Measurements from ENCODE around the gene KXD1. TPM values are rescaled to one million over a fixed set of nuclear protein-coding genes. Genes with fewer than 3 reads are reported as not detected.

KXD1 gene
- total RNA-seq, 1 donor from 2014 or later: 132 TPM

DNA sequence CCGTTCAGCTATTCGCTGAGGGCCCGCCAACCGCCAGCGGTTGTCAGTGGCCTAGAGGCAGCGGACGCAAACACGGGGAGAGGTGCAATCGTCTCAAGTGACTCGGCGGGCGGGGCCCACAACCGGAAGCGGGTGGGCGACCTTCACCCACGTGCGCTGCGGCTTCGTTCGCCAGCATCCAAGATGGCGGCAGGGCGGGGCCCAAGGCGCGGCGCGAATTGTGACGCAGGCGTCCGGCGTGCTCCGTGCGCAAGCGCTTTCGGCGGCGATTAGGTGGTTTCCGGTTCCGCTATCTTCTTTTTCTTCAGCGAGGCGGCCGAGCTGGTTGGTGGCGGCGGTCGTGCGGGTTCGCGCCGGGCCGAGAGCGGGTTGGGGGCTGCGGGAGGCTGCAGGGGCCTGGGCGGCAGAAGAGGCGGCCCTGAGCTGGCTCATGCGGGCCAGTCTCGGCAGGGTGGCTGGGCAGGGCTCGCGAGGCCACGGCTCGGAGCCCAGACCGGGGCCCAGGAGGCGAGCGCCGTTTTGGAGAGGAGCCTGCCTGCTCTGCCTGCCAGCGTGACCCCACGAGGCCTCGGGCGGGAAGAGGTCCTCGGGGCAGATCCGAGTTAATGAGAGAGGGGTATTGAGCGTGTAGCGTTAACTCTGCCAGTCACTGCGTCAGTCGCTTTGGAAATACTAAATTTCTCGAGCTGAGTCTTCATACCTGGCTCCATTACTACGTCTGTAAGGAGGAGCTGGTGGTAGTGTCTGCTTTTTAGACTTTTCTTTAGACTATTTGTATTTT, 14.1 kb downstream of the KXD1 start, which contains the start of gene UBA52:
UBA52 (plus strand) TSS at position 294 of the 781 bp plus-strand sequence. CDS start 1,444 bp downstream, outside the sequence.
- Mint-ChIP-seq H3K36me3 (ENCODE audit: low read depth) (peaks cover 78% of the 10 kb centered on the region), H3K4me3 (ENCODE audit: low read depth) (peak within 1 kb of the TSS; percentile 90), H3K27ac (peak within 1 kb of the TSS; percentile 91), H3K27me3 (ENCODE audit: low read depth) (no peaks in the 10 kb centered on the region), H3K9me3 (no peaks in the 10 kb centered on the region), H3K4me1 (ENCODE audit: low read depth) (peaks cover 13% of the 10 kb centered on the region)
- intact Hi-C loops (cut with micrococcal nuclease): loop anchor here (1.0 to 5.0 kb wide), 6 partner anchors 15 to 348 kb away; partner anchors contain the start of genes COPE, DDX49, ELL and FKBP8
- DNase-seq (ENCODE audit: low spot score): peak; percentile 99

DNA sequence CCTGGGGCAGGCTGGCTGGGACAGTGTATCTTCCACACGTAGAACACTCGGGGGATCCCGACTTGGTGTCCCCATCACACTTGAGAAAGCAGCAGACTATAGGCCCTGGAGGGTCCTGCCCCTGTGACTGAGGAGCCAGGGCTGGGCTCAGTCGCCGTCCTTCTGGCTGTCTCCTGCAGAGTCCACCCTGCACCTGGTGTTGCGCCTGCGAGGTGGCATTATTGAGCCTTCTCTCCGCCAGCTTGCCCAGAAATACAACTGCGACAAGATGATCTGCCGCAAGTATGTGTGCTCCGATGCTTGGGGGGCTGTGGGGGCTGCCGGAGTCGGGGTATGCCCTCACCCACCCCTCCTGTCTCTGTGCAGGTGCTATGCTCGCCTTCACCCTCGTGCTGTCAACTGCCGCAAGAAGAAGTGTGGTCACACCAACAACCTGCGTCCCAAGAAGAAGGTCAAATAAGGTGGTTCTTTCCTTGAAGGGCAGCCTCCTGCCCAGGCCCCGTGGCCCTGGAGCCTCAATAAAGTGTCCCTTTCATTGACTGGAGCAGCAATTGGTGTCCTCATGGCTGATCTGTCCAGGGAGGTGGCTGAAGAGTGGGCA, 17.1 kb downstream of the KXD1 start:
- Mint-ChIP-seq H3K27ac (no peak overlapping the region), H3K27me3 (ENCODE audit: low read depth) (no peaks in the 10 kb centered on the region), H3K4me3 (ENCODE audit: low read depth) (peak overlapping the region; percentile 14), H3K36me3 (ENCODE audit: low read depth) (peaks cover 72% of the 10 kb centered on the region), H3K4me1 (ENCODE audit: low read depth) (peaks cover 19% of the 10 kb centered on the region), H3K9me3 (no peaks in the 10 kb centered on the region)
- DNase-seq (ENCODE audit: low spot score): no peak
- intact Hi-C loops (cut with micrococcal nuclease): loop anchor here (5.0 kb wide), 1 partner anchor 97 kb away; no protein-coding TSS in a partner anchor

DNA sequence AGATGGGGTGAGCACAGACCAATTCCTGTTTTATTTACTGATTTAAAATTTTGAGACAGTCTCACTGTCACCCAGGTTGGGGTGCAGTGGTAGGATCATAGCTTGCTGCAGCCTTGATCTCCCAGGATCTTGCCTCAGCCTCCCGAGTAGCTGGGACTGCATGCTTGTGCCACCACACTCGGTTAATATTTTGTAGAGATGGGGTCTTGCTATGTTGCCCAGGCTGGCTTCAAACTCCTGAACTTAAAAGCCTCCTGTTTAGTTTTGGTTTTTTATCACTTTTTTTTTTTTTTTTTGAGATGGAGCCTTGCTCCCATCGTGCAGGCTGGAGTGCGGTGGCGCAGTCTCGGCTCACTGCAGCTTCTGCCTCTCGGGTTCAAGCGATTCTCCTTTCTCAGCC, 18.7 kb downstream of the KXD1 start:
- no peaks in the 10 kb centered on the region for H3K9me3 Mint-ChIP-seq
- peaks cover 19% of the 10 kb centered on the region for H3K4me1 Mint-ChIP-seq (ENCODE audit: low read depth)
- intact Hi-C loops (cut with micrococcal nuclease): no loop called here
- no peak for DNase-seq (ENCODE audit: low spot score)
- peaks cover 66% of the 10 kb centered on the region for H3K36me3 Mint-ChIP-seq (ENCODE audit: low read depth)
- H3K27ac Mint-ChIP-seq: no peak overlapping the region
- no peak overlapping the region for H3K4me3 Mint-ChIP-seq (ENCODE audit: low read depth)
- no peaks in the 10 kb centered on the region for H3K27me3 Mint-ChIP-seq (ENCODE audit: low read depth)

DNA sequence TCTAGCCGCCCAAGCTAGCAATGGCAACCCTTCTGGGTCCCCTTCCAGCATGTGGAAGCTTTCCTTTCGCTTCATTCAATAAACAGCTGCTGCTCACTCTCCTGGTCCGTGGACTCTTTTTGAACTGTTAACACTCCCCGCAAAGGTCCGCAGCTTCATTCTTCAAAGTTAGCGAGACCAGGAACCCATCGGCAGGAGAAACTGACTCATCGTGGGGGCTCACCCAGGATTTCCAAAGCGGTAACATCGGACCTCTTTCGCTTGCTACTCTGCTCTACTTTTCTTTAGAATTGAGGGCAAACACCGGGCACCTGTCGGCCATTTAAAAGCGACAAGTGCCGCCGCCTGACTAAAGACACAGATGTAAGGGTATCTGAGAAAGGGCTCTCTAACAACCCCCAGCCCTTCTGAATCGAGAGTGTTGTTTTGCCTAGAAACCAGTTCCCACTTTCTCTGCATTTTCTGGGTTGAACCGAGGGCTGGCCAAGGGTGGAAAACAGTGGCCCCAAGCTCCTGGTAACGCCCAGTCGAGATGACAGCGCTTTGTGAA, 19.8 kb downstream of the KXD1 start:
- peaks cover 18% of the 10 kb centered on the region for H3K4me1 Mint-ChIP-seq (ENCODE audit: low read depth)
- peaks cover 55% of the 10 kb centered on the region for H3K36me3 Mint-ChIP-seq (ENCODE audit: low read depth)
- H3K4me3 Mint-ChIP-seq (ENCODE audit: low read depth): no peak overlapping the region
- intact Hi-C loops (cut with micrococcal nuclease): no loop called here
- no peaks in the 10 kb centered on the region for H3K9me3 Mint-ChIP-seq
- no peak overlapping the region for H3K27ac Mint-ChIP-seq
- H3K27me3 Mint-ChIP-seq (ENCODE audit: low read depth): no peaks in the 10 kb centered on the region
- no peak for DNase-seq (ENCODE audit: low spot score)

DNA sequence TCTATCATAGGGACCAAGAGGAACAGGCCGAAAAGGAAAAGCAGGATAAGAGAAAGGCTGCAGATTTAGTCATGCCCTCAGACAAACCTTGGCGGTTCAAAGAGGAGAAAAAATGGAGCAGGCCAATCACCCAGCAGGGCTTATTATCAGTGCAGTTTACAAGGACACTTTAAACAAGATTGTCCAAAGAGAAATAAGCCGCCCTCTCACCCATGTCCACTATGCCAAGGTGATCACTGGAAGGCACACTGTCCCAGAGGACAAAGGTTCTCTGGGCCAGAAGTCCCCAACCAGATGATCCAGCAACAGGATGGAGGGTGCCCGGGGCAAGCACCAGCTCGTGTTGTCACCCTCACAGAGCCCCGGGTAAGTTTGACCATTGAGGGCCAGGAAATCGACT, 22.6 kb downstream of the KXD1 start:
- DNase-seq (ENCODE audit: low spot score): no peak
- Mint-ChIP-seq H3K9me3 (no peaks in the 10 kb centered on the region), H3K27ac (no peak overlapping the region), H3K36me3 (ENCODE audit: low read depth) (peaks cover 27% of the 10 kb centered on the region), H3K4me1 (ENCODE audit: low read depth) (peaks cover 6% of the 10 kb centered on the region), H3K27me3 (ENCODE audit: low read depth) (no peaks in the 10 kb centered on the region), H3K4me3 (ENCODE audit: low read depth) (no peak overlapping the region)
- intact Hi-C loops (cut with micrococcal nuclease): no loop called here

DNA sequence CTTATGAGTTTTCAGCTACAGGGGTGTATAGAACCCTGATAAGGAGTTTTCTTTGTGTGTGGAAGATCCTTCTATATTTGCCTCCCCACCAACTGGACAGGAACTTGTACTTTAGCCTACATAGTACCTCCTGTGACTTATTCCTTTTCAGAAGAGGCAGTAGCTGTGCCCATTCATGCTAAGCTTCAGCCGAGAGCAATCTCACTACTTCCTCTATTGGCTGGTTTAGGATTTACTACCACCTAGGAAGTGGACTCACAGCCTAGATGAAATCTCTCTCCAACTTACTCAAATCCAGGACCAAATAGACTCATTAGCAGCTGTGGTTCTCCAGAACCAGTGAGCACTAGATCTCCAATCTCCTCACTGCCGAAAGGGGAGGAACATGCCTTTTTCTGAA, 28.6 kb downstream of the KXD1 start:
- Mint-ChIP-seq H3K9me3 (no peaks in the 10 kb centered on the region), H3K4me1 (ENCODE audit: low read depth) (peaks cover 30% of the 10 kb centered on the region), H3K36me3 (ENCODE audit: low read depth) (peaks cover 17% of the 10 kb centered on the region), H3K27me3 (ENCODE audit: low read depth) (no peaks in the 10 kb centered on the region), H3K27ac (no peak overlapping the region), H3K4me3 (ENCODE audit: low read depth) (peak overlapping the region; percentile 10)
- intact Hi-C loops (cut with micrococcal nuclease): no loop called here
- DNase-seq (ENCODE audit: low spot score): no peak

DNA sequence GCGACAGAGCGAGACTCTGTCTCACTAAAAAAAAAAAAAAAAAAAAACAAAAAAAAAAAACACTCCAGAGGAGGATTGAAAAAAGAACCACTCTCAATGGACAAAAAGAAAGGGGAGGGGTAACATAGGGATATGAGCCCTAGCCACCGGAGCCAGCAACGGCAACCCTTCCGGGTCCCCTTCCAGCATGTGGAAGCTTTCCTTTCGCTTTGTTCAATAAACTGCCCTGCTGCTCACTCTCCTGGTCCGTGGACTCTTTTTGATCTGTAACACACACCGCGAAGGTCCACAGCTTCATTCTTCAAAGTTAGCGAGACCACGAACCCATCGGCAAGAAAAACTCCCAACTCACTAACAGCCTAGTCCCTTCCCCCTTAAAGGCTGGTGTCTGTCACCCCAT, 29.9 kb downstream of the KXD1 start:
- no peak for DNase-seq (ENCODE audit: low spot score)
- peaks cover 25% of the 10 kb centered on the region for H3K36me3 Mint-ChIP-seq (ENCODE audit: low read depth)
- peak overlapping the region; percentile 84 for H3K4me3 Mint-ChIP-seq (ENCODE audit: low read depth)
- no peaks in the 10 kb centered on the region for H3K27me3 Mint-ChIP-seq (ENCODE audit: low read depth)
- H3K4me1 Mint-ChIP-seq (ENCODE audit: low read depth): peaks cover 30% of the 10 kb centered on the region
- no peaks in the 10 kb centered on the region for H3K9me3 Mint-ChIP-seq
- H3K27ac Mint-ChIP-seq: peak overlapping the region; percentile 93
- intact Hi-C loops (cut with micrococcal nuclease): no loop called here

DNA sequence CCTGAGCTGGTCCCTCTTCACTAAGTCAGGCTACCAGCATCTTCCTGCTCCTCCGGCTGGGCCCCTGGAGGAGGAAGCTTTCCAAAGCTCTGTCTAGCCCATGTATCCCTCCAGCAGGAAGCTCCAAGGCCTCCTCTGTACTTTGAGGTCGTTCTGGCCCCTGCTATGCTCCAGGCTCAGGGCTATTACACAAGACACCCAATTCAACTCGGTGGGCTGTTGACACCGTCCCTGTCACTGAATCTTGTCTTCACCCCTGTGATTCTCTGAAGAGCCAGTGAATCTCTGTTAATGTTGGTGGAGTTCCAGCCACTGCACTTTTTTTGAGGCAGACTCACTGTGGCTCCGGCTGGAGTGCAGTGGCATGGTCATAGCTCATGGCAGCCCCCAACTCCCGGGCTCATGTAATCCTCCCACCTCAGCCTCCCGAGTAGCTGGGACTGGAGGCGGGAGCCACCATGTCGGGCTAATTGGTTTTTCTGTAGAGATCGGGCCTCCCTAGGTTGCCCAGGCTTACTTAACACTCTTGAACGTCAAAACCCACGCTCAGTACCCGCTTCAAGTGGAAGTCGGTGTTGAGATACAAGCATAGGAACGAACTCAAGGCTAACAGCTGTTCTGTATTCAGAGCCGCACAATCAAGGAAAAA, 30.4 kb downstream of the KXD1 start:
- intact Hi-C loops (cut with micrococcal nuclease): loop anchor here (1.0 to 2.0 kb wide), 2 partner anchors 43 to 66 kb away; partner anchors contain the start of gene ELL
- H3K4me1 Mint-ChIP-seq (ENCODE audit: low read depth): peaks cover 30% of the 10 kb centered on the region

DNA sequence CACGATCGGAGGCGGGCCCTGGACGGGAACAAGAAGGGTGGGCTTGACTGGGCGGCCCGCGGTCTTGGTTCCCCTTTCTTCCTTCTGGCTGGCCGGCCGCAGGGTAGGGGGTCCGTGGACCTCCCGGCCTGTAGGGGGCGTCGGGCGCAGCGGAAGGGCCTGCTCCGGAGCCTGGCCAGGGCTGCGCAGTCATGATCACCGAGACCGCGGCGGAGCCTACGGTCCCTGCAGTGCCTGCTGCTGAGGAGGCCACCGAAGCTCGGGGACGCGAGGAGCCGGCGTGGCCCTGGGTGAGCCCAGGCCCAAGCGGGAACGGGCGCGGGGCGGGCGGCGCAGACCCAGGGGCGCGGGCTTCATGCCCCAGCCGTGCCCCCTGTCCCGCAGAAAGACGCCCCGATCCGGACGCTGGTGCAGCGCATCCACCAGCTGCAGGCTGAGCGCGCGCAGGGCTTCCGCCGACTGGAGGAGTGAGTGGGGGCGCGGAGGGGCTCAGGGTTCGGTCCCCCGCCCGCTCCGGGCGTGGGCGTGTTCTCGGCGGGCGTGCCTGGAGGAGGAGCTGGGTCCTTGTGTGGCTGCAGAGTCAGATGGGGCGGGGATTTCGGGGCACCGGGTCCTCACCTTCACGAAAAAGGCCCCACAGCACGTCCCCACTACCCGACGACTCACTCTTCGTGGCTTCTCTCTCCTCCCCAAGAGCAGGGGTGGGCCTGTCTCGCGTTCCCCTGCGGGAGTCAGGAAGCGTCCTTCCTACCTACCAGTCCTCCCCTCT, 31.1 kb downstream of the KXD1 start, which contains the start of gene REX1BD:
REX1BD (plus strand) TSS at position 188 of the 769 bp plus-strand sequence; CDS start at position 192, 4 bp downstream.
- Mint-ChIP-seq H3K9me3 (no peaks in the 10 kb centered on the region), H3K27ac (peak within 1 kb of the TSS; percentile 93), H3K27me3 (ENCODE audit: low read depth) (no peaks in the 10 kb centered on the region), H3K36me3 (ENCODE audit: low read depth) (peaks cover 28% of the 10 kb centered on the region), H3K4me1 (ENCODE audit: low read depth) (peaks cover 31% of the 10 kb centered on the region), H3K4me3 (ENCODE audit: low read depth) (peak within 1 kb of the TSS; percentile 84)
- peak; percentile 86 for DNase-seq (ENCODE audit: low spot score)
- intact Hi-C loops (cut with micrococcal nuclease): loop anchor here (1.0 to 2.0 kb wide), 3 partner anchors 17 to 66 kb away; partner anchors contain the start of genes ELL and UBA52

More for the DNA sequence above, 30.4 kb downstream of the KXD1 start:
- H3K36me3 Mint-ChIP-seq (ENCODE audit: low read depth): peaks cover 27% of the 10 kb centered on the region
- H3K4me3 Mint-ChIP-seq (ENCODE audit: low read depth): peak overlapping the region; percentile 84
- DNase-seq (ENCODE audit: low spot score): no peak
- no peaks in the 10 kb centered on the region for H3K9me3 Mint-ChIP-seq
- H3K27me3 Mint-ChIP-seq (ENCODE audit: low read depth): no peaks in the 10 kb centered on the region
- H3K27ac Mint-ChIP-seq: peak overlapping the region; percentile 93

DNA sequence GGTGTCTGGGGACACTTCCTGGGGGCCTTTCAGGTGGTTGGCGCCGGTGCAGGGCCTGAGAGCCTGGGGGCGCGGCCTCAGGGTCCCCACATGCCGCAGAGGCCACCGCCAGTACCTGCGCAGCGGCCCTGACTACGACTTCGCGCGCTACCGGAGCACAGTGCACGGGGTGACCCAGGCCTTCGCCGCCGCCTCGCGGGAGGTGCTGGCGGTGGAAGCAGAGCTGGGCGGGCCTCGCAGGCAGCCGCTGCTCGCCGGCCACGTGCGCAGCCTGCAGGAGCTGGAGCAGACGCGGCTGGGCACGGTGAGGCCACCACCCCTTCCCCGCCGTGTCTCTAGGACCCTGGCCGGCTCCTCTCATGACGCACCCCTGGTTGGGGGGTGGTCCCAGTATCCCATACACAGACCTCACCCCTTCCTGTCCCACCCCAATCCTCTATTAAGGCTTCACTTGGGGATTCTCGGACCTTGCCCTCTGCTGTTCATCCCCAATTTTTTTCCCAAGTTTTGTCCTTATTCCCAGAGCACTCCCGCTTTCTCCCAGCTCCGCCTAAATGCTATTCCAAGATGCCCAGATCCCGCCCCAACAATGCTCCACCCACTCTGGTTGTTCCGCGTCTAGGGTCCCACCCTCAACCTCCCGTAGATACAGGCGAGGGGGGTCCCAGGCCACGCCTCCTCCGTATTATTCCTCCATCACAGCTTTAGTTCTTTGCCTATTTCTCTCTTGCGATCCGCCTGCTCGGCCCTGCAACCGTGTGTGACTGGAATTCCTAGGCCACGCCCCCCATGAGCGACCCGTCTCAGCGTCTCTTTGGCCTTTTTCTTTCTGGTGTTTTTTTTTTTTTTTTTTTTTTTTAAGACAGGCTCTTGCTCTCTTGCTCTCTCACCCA, 32.0 kb downstream of the KXD1 start:
- Mint-ChIP-seq H3K36me3 (ENCODE audit: low read depth) (peaks cover 28% of the 10 kb centered on the region), H3K4me3 (ENCODE audit: low read depth) (peak overlapping the region; percentile 84), H3K27me3 (ENCODE audit: low read depth) (peaks cover 1% of the 10 kb centered on the region), H3K4me1 (ENCODE audit: low read depth) (peaks cover 32% of the 10 kb centered on the region), H3K27ac (peak overlapping the region; percentile 92), H3K9me3 (no peaks in the 10 kb centered on the region)
- intact Hi-C loops (cut with micrococcal nuclease): loop anchor here (1.0 to 5.0 kb wide), 3 partner anchors 18 to 258 kb away; partner anchors contain the start of gene UBA52
- peak; percentile 74 for DNase-seq (ENCODE audit: low spot score)
